HG03565 (cell line): ENCODE results near the gene ZSCAN22.

Experiments
- ATAC-seq: cut with Tn5 transposase; IDR thresholded peaks from one replicate; pipeline ENCODE4 v1.9.1; 2021; ENCODE audit warnings: mild to moderate bottlenecking, moderate library complexity; ENCODE audit not compliant: unreplicated experiment

The ZSCAN22 gene

DNA sequence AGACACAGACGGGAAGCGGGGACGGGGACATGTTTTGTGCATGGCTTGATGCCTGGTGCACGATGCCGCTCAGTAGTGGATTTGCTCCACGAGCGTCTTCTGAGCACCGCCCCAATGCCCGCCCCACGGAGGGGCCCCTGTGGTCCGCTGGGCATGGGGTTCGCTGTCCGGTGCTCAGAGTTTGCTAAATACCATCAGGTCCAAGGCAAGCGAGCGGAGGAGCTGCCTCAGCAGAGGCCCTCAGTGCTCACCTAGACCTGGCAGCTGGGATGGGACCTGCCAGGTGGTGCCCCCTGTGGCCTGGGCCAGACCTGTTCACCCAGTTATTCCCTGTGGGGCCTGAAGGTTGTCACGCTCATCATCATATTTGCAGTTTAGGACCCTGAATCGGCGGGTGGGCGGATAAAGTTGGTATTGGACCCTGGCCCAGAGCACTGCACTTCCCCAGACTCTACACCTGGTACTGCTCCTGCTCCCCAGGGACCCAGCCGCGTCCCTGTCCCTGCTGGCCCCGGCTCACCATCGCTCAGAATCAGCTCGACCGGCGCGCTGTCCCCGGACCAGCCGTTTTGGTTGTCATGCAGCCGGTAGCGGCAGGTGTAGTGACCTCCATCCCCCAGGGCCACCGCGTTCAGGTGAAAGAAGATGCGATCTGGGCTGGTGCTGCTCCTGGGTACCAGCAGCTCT is 24.2 kb downstream of the ZSCAN22 start:
- no peak for ATAC-seq

- ATAC-seq: no peak
These were observed 24.7 kb downstream of the ZSCAN22 start for GRCh38 chr19:58351558-58351878.

DNA sequence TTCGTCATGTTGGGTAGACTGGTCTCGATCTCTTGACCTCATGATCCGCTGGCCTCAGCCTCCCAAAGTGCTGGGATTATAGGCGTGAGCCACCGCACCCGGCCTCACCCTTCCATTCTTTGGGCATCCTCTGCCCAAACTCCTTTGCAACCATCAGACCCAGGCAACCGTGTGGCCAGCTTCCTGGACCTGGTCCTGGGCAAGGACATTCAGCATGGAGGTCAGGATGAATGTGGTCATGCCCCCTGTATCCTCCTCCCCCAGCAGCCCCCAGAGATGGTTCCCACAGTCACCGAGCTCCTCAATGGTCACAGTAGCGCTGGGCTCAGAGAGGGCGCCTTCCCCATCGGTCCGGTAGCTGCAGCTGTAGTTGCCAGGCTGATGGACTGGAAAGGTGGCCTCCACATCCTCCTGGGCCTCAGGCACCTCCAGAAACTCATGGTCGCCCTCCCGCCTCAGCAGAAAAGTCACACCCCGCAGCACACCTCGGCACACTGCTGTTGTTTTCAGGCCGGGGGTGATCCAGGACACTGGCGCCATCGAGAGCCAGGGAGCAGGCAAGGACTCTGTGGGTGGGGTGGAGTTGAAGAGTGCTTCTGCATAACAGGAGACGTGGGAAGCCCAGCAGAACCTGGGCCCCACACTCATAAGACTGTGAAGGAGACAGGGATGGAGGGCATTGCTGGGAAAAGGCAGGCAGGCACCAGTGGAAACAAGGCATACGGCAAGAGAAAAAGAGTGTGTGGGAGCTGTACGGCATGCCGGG is 25.4 kb downstream of the ZSCAN22 start:
- no peak for ATAC-seq

DNA sequence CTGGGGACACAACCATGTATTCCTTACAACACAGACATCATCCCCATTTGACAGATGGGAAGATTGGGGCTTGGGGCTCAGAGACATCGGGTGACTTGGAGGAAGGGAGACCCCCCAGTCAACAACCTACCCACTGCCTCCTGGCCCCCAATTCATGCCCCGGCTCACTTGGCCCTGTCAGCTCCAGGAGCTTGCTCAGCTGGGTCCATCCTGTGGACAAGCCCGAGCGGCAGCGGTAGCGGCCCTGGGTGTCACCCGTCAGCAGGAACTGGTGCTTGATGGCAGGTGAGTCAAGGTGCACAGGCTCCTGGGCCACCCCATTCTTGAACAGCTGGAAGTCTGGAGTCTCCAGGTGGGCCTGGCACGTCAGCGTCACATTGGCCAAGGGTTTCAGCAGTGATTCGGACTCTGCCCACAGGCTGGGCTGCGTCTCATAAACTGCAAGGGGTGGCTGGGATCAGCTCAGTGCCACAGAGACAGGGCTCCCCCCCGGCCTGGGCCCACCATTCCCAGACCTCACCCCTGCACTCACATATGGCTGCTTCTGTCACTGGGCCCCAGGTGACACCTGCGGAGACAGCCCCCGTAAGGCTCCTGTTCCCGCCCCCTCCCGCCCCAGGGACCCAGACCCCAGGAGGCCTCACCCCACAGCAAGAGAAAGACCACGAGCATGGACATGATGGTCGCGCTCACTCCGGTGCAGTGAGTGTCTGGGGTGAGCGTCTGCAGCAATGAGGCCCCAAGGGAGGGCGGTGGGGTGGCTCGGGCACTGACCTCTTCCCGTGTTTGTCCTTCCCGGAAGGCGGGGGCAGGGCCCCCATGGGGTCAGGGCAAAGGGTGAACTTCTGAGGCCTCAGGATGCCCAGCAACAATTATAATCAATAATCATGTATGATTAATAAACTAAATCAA is 26.2 kb downstream of the ZSCAN22 start, which contains the start of gene A1BG:
A1BG (minus strand) TSS at position 733 of the 912 bp plus-strand sequence; CDS start at position 678, 55 bp downstream.
- ATAC-seq: no peak

GRCh38 chr19:58353717-58354477 is 27.1 kb downstream of the ZSCAN22 start:
- ATAC-seq: no peak

DNA sequence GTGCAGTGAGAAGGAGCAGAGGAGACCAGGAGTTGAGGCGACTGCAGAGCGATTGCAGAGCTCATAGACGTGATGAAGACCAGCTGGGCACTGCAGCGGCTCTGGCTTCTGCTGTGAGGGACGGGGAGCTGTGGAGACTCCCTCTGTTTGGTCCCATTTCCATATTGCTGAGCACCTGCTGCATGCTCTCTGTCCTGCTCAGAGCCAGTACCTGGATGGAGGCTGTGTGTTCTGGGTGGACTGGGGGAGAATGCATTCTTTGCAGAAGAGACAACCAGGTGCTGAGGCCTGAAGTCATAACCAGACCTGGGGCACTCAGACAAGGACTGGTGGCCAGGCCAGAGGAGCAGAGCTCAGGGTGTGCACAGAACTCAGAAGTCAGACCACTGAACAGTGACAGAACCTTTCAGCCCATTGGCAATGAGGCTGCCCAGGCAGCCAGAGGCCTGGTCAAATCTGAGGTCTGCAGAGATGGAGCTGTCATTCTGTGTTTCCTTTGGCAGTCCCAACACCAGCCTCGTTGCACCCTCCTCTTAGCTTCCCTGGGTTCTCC is 27.8 kb downstream of the ZSCAN22 start:
- ATAC-seq: no peak

DNA sequence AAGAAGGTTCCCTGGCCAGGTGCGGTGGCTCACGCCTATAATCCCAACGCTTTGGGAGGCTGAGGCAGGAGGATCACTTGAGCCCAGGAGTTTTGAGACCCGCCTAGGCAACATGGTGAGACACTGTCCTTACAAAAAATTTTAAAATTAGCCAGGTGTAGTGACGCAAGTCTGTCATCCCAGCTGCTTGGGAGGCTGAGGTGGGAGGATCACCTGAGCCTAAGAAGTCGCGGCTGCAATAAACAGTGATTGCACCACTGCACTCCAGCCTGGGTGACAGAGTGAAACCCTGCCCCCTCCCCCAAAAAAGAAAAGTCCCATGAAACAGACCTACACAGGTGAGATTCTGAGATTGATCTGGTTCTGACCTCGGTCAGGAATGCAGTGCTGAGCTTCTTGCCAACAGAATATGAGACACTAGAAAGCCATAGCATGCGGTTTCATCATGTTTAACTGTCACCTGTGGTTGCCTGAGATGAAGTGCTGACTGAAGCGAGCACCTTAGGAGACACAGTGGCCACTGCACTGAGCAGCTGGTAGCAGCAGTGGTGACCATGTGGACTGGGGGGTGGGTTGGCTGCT is 28.5 kb downstream of the ZSCAN22 start:
- ATAC-seq: no peak

GRCh38 chr19:58355908-58356765 is 29.3 kb downstream of the ZSCAN22 start:
- no peak for ATAC-seq

DNA sequence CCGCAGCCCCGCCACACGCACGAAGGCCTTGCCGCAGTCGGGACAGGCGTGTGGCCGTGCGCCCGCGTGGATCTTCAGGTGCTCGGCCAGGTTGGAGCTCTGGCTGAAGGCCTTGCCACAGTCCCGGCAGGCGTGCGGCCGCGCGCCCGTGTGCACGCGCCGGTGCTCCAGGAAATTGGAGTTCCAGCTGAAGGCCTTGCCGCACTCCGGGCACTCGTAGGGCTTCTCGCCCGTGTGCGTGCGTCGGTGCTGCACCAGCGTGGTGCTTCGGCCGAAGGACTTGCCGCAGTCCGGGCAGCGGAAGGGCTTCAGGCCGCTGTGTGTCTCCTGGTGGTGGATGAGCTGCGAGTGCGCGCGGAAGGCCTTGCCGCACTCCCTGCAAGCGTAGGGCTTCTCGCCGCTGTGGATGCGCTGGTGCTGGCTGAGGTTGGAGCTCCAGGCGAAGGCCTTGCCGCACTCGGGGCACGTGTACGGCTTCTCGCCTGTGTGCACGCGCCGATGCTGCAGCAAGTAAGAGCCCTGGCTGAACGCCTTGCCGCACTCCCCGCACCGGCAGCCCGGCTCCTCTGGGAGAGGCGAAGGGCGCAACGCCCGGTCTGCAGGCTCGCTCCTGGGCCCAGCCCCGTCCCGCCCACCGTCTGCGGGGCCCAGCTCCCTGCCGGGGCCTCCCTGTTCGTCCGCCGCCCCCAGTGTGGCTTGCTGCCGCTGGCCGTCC is 30.1 kb downstream of the ZSCAN22 start:
- no peak for ATAC-seq

- ATAC-seq: no peak
These were observed 30.8 kb downstream of the ZSCAN22 start for GRCh38 chr19:58357481-58358145.

- ATAC-seq: peak; percentile 1
These were observed 35.1 kb downstream of the ZSCAN22 start for GRCh38 chr19:58361900-58362271.

DNA sequence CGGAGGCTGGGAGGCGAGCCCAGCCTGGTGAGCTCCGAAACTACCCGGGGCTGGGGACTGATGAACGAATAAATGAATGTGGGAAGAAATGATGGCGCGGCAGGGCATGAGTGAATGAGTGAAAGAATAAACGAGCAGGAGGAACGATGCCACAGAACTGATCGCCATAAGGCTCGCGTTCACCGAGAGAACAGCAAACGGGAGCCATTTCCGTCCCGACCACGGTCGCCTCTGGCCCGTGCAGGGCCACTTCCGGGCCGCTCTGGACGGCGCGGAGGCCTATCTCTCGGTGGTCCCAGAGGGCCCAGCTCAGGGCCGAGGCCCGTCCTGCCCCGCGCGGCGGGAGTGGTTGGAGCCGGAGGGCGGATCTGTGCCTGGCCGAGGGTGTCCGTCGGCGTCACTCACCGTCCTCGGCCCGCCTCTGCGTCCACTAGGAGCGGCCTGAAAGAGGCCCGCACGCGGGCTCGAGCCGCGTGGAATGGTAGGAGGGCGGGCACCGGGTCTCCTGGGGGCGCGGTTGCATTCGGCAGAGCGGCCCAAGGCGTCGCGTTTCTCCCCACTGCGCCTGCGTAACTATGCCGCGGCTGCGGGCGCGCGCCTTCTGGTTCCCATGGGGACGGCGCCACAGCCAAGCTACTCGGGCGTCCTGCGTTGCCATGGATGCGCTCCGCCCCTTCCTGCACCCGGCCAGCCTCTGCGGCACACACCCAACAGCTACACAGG is 35.6 kb downstream of the ZSCAN22 start, which contains the start of gene ZNF497:
ZNF497 (minus strand) TSS at position 480 of the 723 bp plus-strand sequence. CDS start 5,116 bp downstream, outside the sequence.
- ATAC-seq: peak; percentile 82

GRCh38 chr19:58364146-58364545 is 37.4 kb downstream of the ZSCAN22 start:
- no peak for ATAC-seq

- ATAC-seq: no peak
These were observed 40.0 kb downstream of the ZSCAN22 start for GRCh38 chr19:58366585-58367430.

- no peak for ATAC-seq
These were observed 41.1 kb downstream of the ZSCAN22 start for GRCh38 chr19:58367698-58368454.
